HG02763 (cell line): ENCODE results near the gene MEF2D.

Experiments
- ATAC-seq: cut with Tn5 transposase; IDR thresholded peaks from one replicate; pipeline ENCODE4 v1.9.1; 2021; ENCODE audit warnings: mild to moderate bottlenecking, moderate library complexity; ENCODE audit not compliant: unreplicated experiment

Gene MEF2D

GRCh38 chr1:156502391-156502893, 1.9 kb upstream of the MEF2D start:
- ATAC-seq, result no peak

- ATAC-seq, result peak; percentile 49
Observed at GRCh38 chr1:156500793-156501506, 375 bp upstream of the MEF2D start.

GRCh38 chr1:156499842-156500542, 583 bp downstream of the MEF2D start:
- ATAC-seq, result peak; percentile 1

- ATAC-seq, result no peak
Observed at GRCh38 chr1:156499194-156499841, 1.3 kb downstream of the MEF2D start.

- ATAC-seq, result no peak
Observed at GRCh38 chr1:156498432-156499193, 2.0 kb downstream of the MEF2D start.

GRCh38 chr1:156497743-156498431, 2.7 kb downstream of the MEF2D start:
- no peak for ATAC-seq

GRCh38 chr1:156497078-156497742, 3.4 kb downstream of the MEF2D start:
- ATAC-seq, result no peak

- ATAC-seq, result no peak
Observed at GRCh38 chr1:156496211-156496761, 4.3 kb downstream of the MEF2D start.

GRCh38 chr1:156495401-156496140, 5.0 kb downstream of the MEF2D start:
- no peak for ATAC-seq

GRCh38 chr1:156494309-156494895, 6.2 kb downstream of the MEF2D start:
- no peak for ATAC-seq

- no peak for ATAC-seq
Observed at GRCh38 chr1:156493742-156494141, 6.8 kb downstream of the MEF2D start.

GRCh38 chr1:156493154-156493631, 7.4 kb downstream of the MEF2D start:
- ATAC-seq, result no peak

GRCh38 chr1:156492591-156493080, 7.9 kb downstream of the MEF2D start:
- ATAC-seq, result no peak

GRCh38 chr1:156492013-156492590, 8.5 kb downstream of the MEF2D start:
- ATAC-seq, result no peak

- no peak for ATAC-seq
Observed at GRCh38 chr1:156491151-156491949, 9.2 kb downstream of the MEF2D start.

- no peak for ATAC-seq
Observed at GRCh38 chr1:156490401-156491032, 10.1 kb downstream of the MEF2D start.

GRCh38 chr1:156489935-156490293, 10.7 kb downstream of the MEF2D start:
- no peak for ATAC-seq
